Activated naive CD8-positive, alpha-beta T cell treated with anti-CD3 and anti-CD28 coated beads, Interleukin-2, amount 50 U/mL, for 24 hours (primary cell): Measurements from ENCODE around the gene MKI67.
A peak's percentile ranks its signal among the peaks of the same experiment; 100 is the strongest.
"Not testable (repeated sequence)": the region's sequence is repeated elsewhere in the genome, so short reads cannot be mapped to it uniquely, and the experiment has no call there.

ENCODE experiments used
- ATAC-seq: fragments of 150-1000 bp; cut with Tn5 transposase; one replicate; pipeline ENCODE4 v1.10.0; 2021
- DNase-seq: peaks from one replicate; pipeline ENCODE4 v3.0.0; 2021
- H3K27ac Mint-ChIP-seq: one replicate; pipeline ENCODE4 v1.8.0; 2021; ENCODE audit warnings: mild to moderate bottlenecking, mixed read lengths
- H3K27me3 Mint-ChIP-seq: one replicate; pipeline ENCODE4 v1.8.0; 2021; ENCODE audit warnings: mixed read lengths
- H3K36me3 Mint-ChIP-seq: one replicate; pipeline ENCODE4 v1.8.0; 2021; ENCODE audit warnings: low read depth, mixed read lengths
- H3K4me1 Mint-ChIP-seq: one replicate; pipeline ENCODE4 v1.8.0; 2021; ENCODE audit warnings: mixed read lengths
- H3K4me3 Mint-ChIP-seq: one replicate; pipeline ENCODE4 v1.8.0; 2021; ENCODE audit warnings: mild to moderate bottlenecking, moderate library complexity, mixed read lengths
- H3K9me3 Mint-ChIP-seq: one replicate; pipeline ENCODE4 v1.8.0; 2021; ENCODE audit warnings: mixed read lengths

The MKI67 gene

GRCh38 chr10:128105383-128105782 lies 20.8 kb downstream of the MKI67 start:
- H3K4me1 Mint-ChIP-seq, result peaks cover 29% of the 10 kb centered on the region
- H3K9me3 Mint-ChIP-seq, result no peaks in the 10 kb centered on the region
- peaks cover 36% of the 10 kb centered on the region for H3K36me3 Mint-ChIP-seq
- no peaks in the 10 kb centered on the region for H3K27me3 Mint-ChIP-seq
- no peak overlapping the region for H3K27ac Mint-ChIP-seq
- DNase-seq (no peak), ATAC-seq (no peak)
- H3K4me3 Mint-ChIP-seq, result no peak overlapping the region

- no peak overlapping the region for H3K27ac Mint-ChIP-seq
- ATAC-seq, result peak; percentile 60
- H3K27me3 Mint-ChIP-seq, result no peaks in the 10 kb centered on the region
- no peaks in the 10 kb centered on the region for H3K9me3 Mint-ChIP-seq
- DNase-seq, result no peak
- H3K4me3 Mint-ChIP-seq, result no peak overlapping the region
- peaks cover 29% of the 10 kb centered on the region for H3K4me1 Mint-ChIP-seq
- H3K36me3 Mint-ChIP-seq, result peaks cover 54% of the 10 kb centered on the region
Measured at GRCh38 chr10:128103229-128103714, 23.0 kb downstream of the MKI67 start.

- Mint-ChIP-seq H3K4me1 (peaks cover 30% of the 10 kb centered on the region), H3K4me3 (no peak overlapping the region), H3K36me3 (peaks cover 60% of the 10 kb centered on the region), H3K27ac (no peak overlapping the region), H3K9me3 (no peaks in the 10 kb centered on the region), H3K27me3 (no peaks in the 10 kb centered on the region)
- ATAC-seq (no peak), DNase-seq (no peak)
Measured at GRCh38 chr10:128102480-128103228, 23.6 kb downstream of the MKI67 start.

- H3K4me1 Mint-ChIP-seq, result peaks cover 34% of the 10 kb centered on the region
- no peak overlapping the region for H3K27ac Mint-ChIP-seq
- H3K27me3 Mint-ChIP-seq, result no peaks in the 10 kb centered on the region
- DNase-seq (no peak), ATAC-seq (no peak)
- H3K4me3 Mint-ChIP-seq, result no peak overlapping the region
- H3K36me3 Mint-ChIP-seq, result peaks cover 66% of the 10 kb centered on the region
- H3K9me3 Mint-ChIP-seq, result no peaks in the 10 kb centered on the region
Measured at GRCh38 chr10:128101901-128102300, 24.3 kb downstream of the MKI67 start.

GRCh38 chr10:128099901-128100300 lies 26.3 kb downstream of the MKI67 start:
- Mint-ChIP-seq H3K36me3 (peaks cover 78% of the 10 kb centered on the region), H3K4me3 (no peak overlapping the region), H3K4me1 (peaks cover 52% of the 10 kb centered on the region), H3K27me3 (no peaks in the 10 kb centered on the region), H3K27ac (no peak overlapping the region), H3K9me3 (no peaks in the 10 kb centered on the region)
- no peak for DNase-seq
- ATAC-seq, result no peak

GRCh38 chr10:128098631-128099030 lies 27.6 kb downstream of the MKI67 start:
- peaks cover 71% of the 10 kb centered on the region for H3K36me3 Mint-ChIP-seq
- H3K4me1 Mint-ChIP-seq, result peaks cover 40% of the 10 kb centered on the region
- no peak overlapping the region for H3K4me3 Mint-ChIP-seq

GRCh38 chr10:128097783-128098182 lies 28.4 kb downstream of the MKI67 start:
- no peak overlapping the region for H3K27ac Mint-ChIP-seq
- H3K27me3 Mint-ChIP-seq, result no peaks in the 10 kb centered on the region
- no peaks in the 10 kb centered on the region for H3K9me3 Mint-ChIP-seq
- peaks cover 63% of the 10 kb centered on the region for H3K36me3 Mint-ChIP-seq
- peaks cover 33% of the 10 kb centered on the region for H3K4me1 Mint-ChIP-seq
- no peak for ATAC-seq
- H3K4me3 Mint-ChIP-seq, result no peak overlapping the region
- no peak for DNase-seq

More at GRCh38 chr10:128098631-128099030, 27.6 kb downstream of the MKI67 start:
- no peaks in the 10 kb centered on the region for H3K9me3 Mint-ChIP-seq
- DNase-seq (no peak), ATAC-seq (no peak)
- no peaks in the 10 kb centered on the region for H3K27me3 Mint-ChIP-seq
- H3K27ac Mint-ChIP-seq, result no peak overlapping the region

GRCh38 chr10:128096486-128097199 lies 29.6 kb downstream of the MKI67 start:
- Mint-ChIP-seq H3K4me1 (peaks cover 29% of the 10 kb centered on the region), H3K4me3 (no peak overlapping the region), H3K27me3 (no peaks in the 10 kb centered on the region), H3K9me3 (no peaks in the 10 kb centered on the region), H3K27ac (no peak overlapping the region), H3K36me3 (peaks cover 53% of the 10 kb centered on the region)
- DNase-seq (no peak), ATAC-seq (peak; percentile 2)

GRCh38 chr10:128095753-128096469 lies 30.3 kb downstream of the MKI67 start:
- ATAC-seq (peak; percentile 47), DNase-seq (no peak)
- H3K9me3 Mint-ChIP-seq, result no peaks in the 10 kb centered on the region
- no peak overlapping the region for H3K27ac Mint-ChIP-seq
- H3K4me3 Mint-ChIP-seq, result no peak overlapping the region
- no peaks in the 10 kb centered on the region for H3K27me3 Mint-ChIP-seq
- H3K36me3 Mint-ChIP-seq, result peaks cover 46% of the 10 kb centered on the region
- peaks cover 26% of the 10 kb centered on the region for H3K4me1 Mint-ChIP-seq

GRCh38 chr10:128095027-128095752 lies 31.0 kb downstream of the MKI67 start:
- DNase-seq, result no peak
- no peak overlapping the region for H3K4me3 Mint-ChIP-seq
- no peaks in the 10 kb centered on the region for H3K27me3 Mint-ChIP-seq
- peaks cover 41% of the 10 kb centered on the region for H3K36me3 Mint-ChIP-seq
- H3K4me1 Mint-ChIP-seq, result peaks cover 26% of the 10 kb centered on the region
- H3K27ac Mint-ChIP-seq, result no peak overlapping the region
- ATAC-seq, result peak; percentile 37
- H3K9me3 Mint-ChIP-seq, result no peaks in the 10 kb centered on the region

- H3K36me3 Mint-ChIP-seq, result peaks cover 36% of the 10 kb centered on the region
- H3K27me3 Mint-ChIP-seq, DNase-seq, H3K4me3 Mint-ChIP-seq, H3K9me3 Mint-ChIP-seq, H3K27ac Mint-ChIP-seq, ATAC-seq: not testable (repeated sequence)
- peaks cover 26% of the 10 kb centered on the region for H3K4me1 Mint-ChIP-seq
Measured at GRCh38 chr10:128094596-128094995, 31.6 kb downstream of the MKI67 start.

GRCh38 chr10:128092454-128092853 lies 33.8 kb downstream of the MKI67 start:
- ATAC-seq, result no peak
- Mint-ChIP-seq H3K36me3 (peaks cover 15% of the 10 kb centered on the region), H3K27ac (no peak overlapping the region), H3K27me3 (no peaks in the 10 kb centered on the region), H3K4me1 (peaks cover 27% of the 10 kb centered on the region), H3K4me3 (no peak overlapping the region), H3K9me3 (no peaks in the 10 kb centered on the region)
- DNase-seq, result no peak

- H3K4me3 Mint-ChIP-seq, result no peak overlapping the region
- DNase-seq (no peak), ATAC-seq (no peak)
- no peaks in the 10 kb centered on the region for H3K27me3 Mint-ChIP-seq
- no peak overlapping the region for H3K27ac Mint-ChIP-seq
- H3K9me3 Mint-ChIP-seq, result no peaks in the 10 kb centered on the region
- H3K4me1 Mint-ChIP-seq, result peaks cover 23% of the 10 kb centered on the region
- H3K36me3 Mint-ChIP-seq, result peaks cover 9% of the 10 kb centered on the region
Measured at GRCh38 chr10:128091636-128092210, 34.5 kb downstream of the MKI67 start.
